GM19025 (cell line): Measurements from ENCODE around the gene PIGN.
A peak's percentile ranks its signal among the peaks of the same experiment; 100 is the strongest.
"Not testable (repeated sequence)": the region's sequence is repeated elsewhere in the genome, so short reads cannot be mapped to it uniquely, and the experiment has no call there.

Source experiments
- ATAC-seq: cut with Tn5 transposase; IDR thresholded peaks from one replicate; pipeline ENCODE4 v1.9.1; 2021; ENCODE audit warnings: mild to moderate bottlenecking, low read depth, moderate library complexity; ENCODE audit not compliant: unreplicated experiment

PIGN gene

GRCh38 chr18:62182220-62182619 is 4.6 kb downstream of the PIGN start:
- ATAC-seq, result no peak

GRCh38 chr18:62179213-62179612 is 7.6 kb downstream of the PIGN start:
- no peak for ATAC-seq

- ATAC-seq, result no peak
Observed at GRCh38 chr18:62177271-62177670, 9.6 kb downstream of the PIGN start.

GRCh38 chr18:62175521-62175920 is 11.3 kb downstream of the PIGN start:
- no peak for ATAC-seq

DNA sequence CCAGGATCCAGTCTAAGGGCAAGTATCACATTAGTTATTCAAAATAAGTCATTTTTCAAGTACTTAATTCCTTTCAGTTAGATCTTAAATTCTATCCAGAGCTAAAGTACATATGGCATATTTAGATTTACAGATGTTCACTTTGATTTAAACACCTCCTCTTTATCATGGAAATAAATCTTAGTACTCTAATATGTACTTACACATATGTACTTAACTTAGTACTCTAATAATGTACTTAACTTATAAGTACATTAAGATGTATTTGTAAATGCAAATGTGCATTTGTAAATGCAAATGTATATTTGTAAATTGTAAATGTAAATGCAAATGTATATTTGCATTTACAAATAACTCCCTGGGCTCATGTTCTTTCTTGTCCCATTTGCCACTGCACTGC is 14.6 kb downstream of the PIGN start:
- no peak for ATAC-seq

- ATAC-seq, result no peak
Observed at GRCh38 chr18:62170857-62171256, 16.0 kb downstream of the PIGN start.

DNA sequence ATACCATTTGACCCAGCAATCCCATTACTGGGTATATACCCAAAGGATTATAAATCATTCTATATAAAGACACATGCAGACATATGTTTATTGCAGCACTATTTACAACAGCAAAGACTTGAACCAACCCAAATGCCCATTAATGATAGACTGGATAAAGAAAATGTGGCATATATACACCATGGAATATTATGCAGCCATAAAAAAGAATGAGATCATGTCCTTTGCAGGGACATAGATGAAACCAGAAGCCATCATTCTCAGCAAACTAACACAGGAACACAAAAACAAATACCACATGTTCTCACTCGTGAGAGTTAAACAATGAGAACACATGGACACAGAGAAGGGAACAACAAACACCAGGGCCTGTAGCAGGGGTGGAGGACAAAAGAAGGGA is 20.3 kb downstream of the PIGN start:
- ATAC-seq, result not testable (repeated sequence)

GRCh38 chr18:62165583-62165982 is 21.3 kb downstream of the PIGN start:
- ATAC-seq, result no peak

DNA sequence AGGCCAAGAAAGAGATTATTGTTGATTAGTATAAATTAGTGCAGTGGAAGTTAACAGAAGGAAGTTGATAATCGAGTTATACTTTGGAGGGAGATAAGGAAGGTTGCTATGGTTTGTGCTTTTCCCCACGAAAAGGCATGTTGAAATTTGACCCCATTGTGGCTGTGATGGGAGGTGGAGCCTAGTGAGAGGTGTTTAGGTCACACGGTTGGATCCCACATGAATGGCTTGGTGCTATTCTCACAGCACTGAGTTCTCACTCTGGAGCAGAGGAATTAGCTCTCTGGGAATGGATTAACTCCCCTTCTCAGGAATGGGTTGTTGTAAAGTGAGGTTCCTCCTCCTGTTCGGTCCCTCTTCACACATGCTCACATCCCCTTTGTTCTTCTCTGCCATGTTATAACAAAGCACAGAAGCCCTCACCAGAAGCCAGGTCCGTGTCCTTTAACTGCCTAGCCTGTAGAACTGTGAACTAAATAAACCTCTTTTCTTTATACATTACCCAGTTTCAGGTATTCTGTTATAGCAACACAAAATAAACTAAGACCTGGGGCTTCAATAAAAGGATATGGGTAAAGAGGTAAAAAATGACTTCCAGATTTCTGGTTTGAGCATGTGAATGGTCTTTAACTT is 21.9 kb downstream of the PIGN start:
- no peak for ATAC-seq

DNA sequence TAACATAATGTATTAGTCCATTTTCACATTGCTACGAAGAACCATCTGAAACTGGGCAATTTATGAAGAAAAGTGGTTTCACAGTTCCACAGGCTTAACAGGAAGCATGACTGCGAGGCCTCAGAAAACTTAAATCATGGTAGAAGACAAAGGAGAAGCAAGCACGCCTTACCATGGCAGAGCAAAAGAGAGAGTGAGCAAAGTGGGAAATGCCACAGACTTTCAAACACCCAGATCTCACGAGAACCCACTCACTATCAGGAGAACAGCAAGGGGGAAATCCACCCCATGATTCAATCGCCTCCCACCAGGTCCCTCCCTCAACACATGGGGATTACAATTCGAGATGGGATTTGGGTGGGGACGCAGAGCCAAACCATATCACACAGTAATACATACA is 22.5 kb downstream of the PIGN start:
- no peak for ATAC-seq

DNA sequence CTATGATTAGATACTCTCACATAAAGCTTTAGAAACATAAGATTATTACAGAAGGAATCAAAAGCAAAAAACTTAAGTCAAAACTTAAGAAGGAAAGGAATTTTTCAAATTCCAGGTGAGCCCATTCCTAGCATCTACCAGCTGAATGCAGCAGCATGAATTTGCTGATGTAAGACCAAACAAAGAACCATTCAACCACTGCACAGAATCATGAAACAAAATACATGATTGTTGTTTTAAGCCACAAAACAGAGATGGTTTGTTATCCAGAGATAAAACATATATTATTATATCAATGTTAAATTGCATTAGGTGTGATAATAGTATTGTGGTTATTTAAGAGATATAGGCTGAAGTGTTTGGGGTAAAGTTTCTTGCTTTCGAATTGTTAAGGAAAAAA is 29.0 kb downstream of the PIGN start:
- no peak for ATAC-seq

- ATAC-seq, result peak; percentile 75
Observed at GRCh38 chr18:62152844-62153243, 34.0 kb downstream of the PIGN start.

GRCh38 chr18:62151068-62151771 is 35.6 kb downstream of the PIGN start:
- no peak for ATAC-seq

GRCh38 chr18:62144338-62144737 is 42.5 kb downstream of the PIGN start:
- no peak for ATAC-seq

GRCh38 chr18:62140259-62140658 is 46.6 kb downstream of the PIGN start:
- no peak for ATAC-seq

DNA sequence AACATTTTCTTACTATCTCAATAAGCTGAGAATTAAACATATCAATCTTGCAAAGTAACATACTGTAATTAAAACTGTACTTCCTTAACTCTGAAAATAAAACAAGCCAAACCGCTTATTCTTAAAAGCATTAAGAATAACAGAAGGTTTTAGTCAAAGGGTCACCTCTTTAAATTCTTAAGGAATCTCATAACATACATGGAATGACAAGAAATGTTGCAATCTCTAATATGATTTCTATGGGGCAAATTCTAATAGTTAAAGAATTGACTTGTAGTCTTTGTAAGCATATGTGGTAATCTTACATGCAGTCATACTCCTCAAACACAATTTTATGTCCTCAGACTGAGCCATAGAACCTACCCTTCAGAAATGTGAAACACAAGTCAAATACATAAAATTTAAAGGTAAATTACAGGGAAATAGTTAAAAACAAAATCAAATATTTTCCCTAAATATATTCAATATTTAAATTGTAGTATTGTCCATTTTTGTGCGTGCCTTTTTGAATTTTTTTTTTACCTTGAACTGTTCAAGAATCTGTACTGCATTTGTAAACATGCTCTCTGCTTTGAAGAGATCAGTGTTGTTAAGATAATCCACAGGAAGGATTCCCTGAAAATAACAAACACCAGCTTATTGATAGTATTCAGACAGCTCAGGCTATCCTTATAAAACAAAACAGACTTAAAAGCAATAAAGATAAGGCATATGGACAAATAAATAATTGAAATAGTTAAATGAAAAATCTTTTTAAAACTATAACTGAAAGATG is 48.2 kb downstream of the PIGN start:
- no peak for ATAC-seq

- peak; percentile 57 for ATAC-seq
Observed at GRCh38 chr18:62131301-62131909, 55.5 kb downstream of the PIGN start.

GRCh38 chr18:62128157-62128556 is 58.7 kb downstream of the PIGN start:
- no peak for ATAC-seq

GRCh38 chr18:62126737-62127136 is 60.1 kb downstream of the PIGN start:
- ATAC-seq, result no peak

DNA sequence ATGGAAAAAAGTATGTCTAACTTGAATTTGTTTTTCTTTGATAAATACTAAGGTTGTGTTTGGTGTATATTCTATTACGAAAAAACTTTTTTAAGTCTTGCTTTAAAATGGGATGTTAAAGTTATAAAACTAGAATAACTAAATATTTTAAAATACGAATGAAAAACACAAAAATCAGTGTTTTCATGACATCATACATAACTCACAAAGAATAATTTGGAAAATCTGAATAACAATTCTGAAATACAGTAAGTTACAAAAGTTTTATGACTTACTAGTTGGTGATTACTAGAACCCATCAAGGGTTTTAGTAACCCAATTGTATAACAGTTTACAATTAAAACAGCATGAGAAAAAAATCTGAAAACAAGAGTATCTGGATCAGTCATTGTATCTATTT is 61.2 kb downstream of the PIGN start:
- no peak for ATAC-seq

GRCh38 chr18:62122330-62122729 is 64.5 kb downstream of the PIGN start:
- no peak for ATAC-seq
